ENCODE results near the gene ZNF774. TPM values are rescaled to one million over a fixed set of nuclear protein-coding genes. Genes with fewer than 3 reads are reported as not detected.

The ZNF774 gene
- total and polyA plus RNA-seq, 10 of the 15 experiments (the other 5 are each of a cell fraction or from before 2014, with no cell fraction given), result 0.35 to 2.5 (median 1.7) TPM

- intact Hi-C loops (cut with micrococcal nuclease; ENCODE audit: unreplicated experiment), result loop anchor here (10.0 kb wide), 1 partner anchor 367 kb away; no protein-coding TSS in a partner anchor
- ChIA-PET RAD21 (ENCODE audit: unreplicated experiment) (interaction anchor here (0.6 kb wide), 1 partner anchor 397 kb away, joined by 3 read pairs; no protein-coding TSS in a partner anchor), SMC1A (ENCODE audit: uncharacterized antibody, unreplicated experiment) (interaction anchor here (0.7 to 1.2 kb wide), 3 partner anchors 30 to 154 kb away, joined by 3 read pairs; no protein-coding TSS in a partner anchor), POLR2A (interaction anchor here (0.6 kb wide), 1 partner anchor 28 kb away, joined by 3 read pairs; no protein-coding TSS in a partner anchor), CTCF (interaction anchor here (0.6 to 1.9 kb wide), 3 partner anchors 21 to 558 kb away, joined by 3 to 7 read pairs (median 6); no protein-coding TSS in a partner anchor)
- H3K4me3 ChIP-seq, result no peak overlapping the region
- FAIRE-seq (no peak), DNase-seq (ENCODE audit: low read depth, low spot score) (no peak), ATAC-seq (no peak)
- BruUV-seq (replicated peaks), result no TSS peak
- no peak overlapping the region for H3K9ac ChIP-seq (ENCODE audit: control insufficient read depth, insufficient read depth, low read length)
- H2AFZ ChIP-seq (ENCODE audit: control insufficient read depth, low read depth, low read length), result no peak overlapping the region
- H3K4me2 ChIP-seq (ENCODE audit: control insufficient read depth, insufficient read depth), result no peak overlapping the region
- no peaks in the 10 kb centered on the region for H3K4me1 ChIP-seq (ENCODE audit: control insufficient read depth, insufficient read depth, low read length)
- H3K9me3 ChIP-seq (replicated peaks; ENCODE audit: control insufficient read depth, insufficient read depth, low read length), result no peaks in the 10 kb centered on the region
- H4K20me1 ChIP-seq (ENCODE audit: control insufficient read depth, insufficient read depth), result no peaks in the 10 kb centered on the region
- H3K36me3 ChIP-seq (ENCODE audit: control insufficient read depth in 2 of 2, insufficient read depth in 2 of 2, low read length in 1 of 2), result no peaks in the 10 kb centered on the region
- H3K79me2 ChIP-seq (ENCODE audit: control insufficient read depth, insufficient read depth, low read length), result no peaks in the 10 kb centered on the region
- in situ Hi-C loops (cut with MboI), result loop anchor here (25.0 kb wide), 1 partner anchor 910 kb away; no protein-coding TSS in a partner anchor
- no peak overlapping the region for H3K27ac ChIP-seq (ENCODE audit: control insufficient read depth, insufficient read depth)
- 57% methylated on average over 6 of the region's 6 CpGs for WGBS (ENCODE audit: insufficient coverage, insufficient replicate concordance, low lambda C conversion rate, missing lambda C conversion rate)
- H3K27me3 ChIP-seq (replicated peaks in 1 of 2; ENCODE audit: control insufficient read depth in 2 of 2, insufficient read depth in 2 of 2, low read length in 1 of 2), result no peaks in the 10 kb centered on the region
- TF ChIP-seq PAX8 (IDR thresholded peaks at IDR 0.05) (no peak), HCFC1 (IDR thresholded peaks at IDR 0.05; ENCODE audit: low read length) (no peak), POLR2AphosphoS2 (IDR thresholded peaks at IDR 0.05; ENCODE audit: low read depth, low read length) (no peak), E4F1 (IDR thresholded peaks at IDR 0.05; ENCODE audit: borderline replicate concordance, partially characterized antibody) (no peak), SMAD5 (IDR thresholded peaks at IDR 0.05; ENCODE audit: low read depth) (no peak), EED (IDR thresholded peaks at IDR 0.05; ENCODE audit: low read depth) (no peak), PML (IDR thresholded peaks at IDR 0.05; ENCODE audit: low read length) (no peak), NFYB (IDR thresholded peaks at IDR 0.05; ENCODE audit: insufficient read depth, low read depth, low read length) (no peak), CUX1 (IDR thresholded peaks at IDR 0.05; ENCODE audit: insufficient replicate concordance, low read depth, low read length) (no peak), IRF4 (IDR thresholded peaks at IDR 0.05; ENCODE audit: low read depth, low read length) (no peak), SREBF2 (IDR thresholded peaks at IDR 0.05; ENCODE audit: low read length) (no peak), HSF1 (IDR thresholded peaks at IDR 0.05; ENCODE audit: low read depth, low read length) (no peak), RCOR1 (conservative IDR thresholded peaks at IDR 0.05; ENCODE audit: low read depth, low read length) (no peak)
Observed at GRCh38 chr15:90327311-90327710, 24.8 kb upstream of the ZNF774 start.
